Activated CD8-positive, alpha-beta T cell treated with anti-CD3 and anti-CD28 coated beads for 36 hours (primary cell): ENCODE results near the gene ATF1. TPM values are rescaled to one million over a fixed set of nuclear protein-coding genes. Genes with fewer than 3 reads are reported as not detected.
"Not testable (repeated sequence)": the region's sequence is repeated elsewhere in the genome, so short reads cannot be mapped to it uniquely, and the experiment has no call there.

Experiments used
- ATAC-seq: fragments of 200-7000 bp; cut with Tn5 transposase; one replicate; pipeline ENCODE4 v1.10.0; 2021; ENCODE audit warnings: mild to moderate bottlenecking, moderate library complexity
- CTCF ChIA-PET: fragments of 350-600 bp; sonication (Branson Sonifier 250); formaldehyde crosslinking; loops from one replicate; lab custom pipeline; 2021; ENCODE audit warnings: antibody characterized with exemption; lab: Charles Lee
- POLR2A ChIA-PET: fragments of 350-600 bp; sonication (Branson Sonifier 250); formaldehyde crosslinking; loops from one replicate; lab custom pipeline; 2021; ENCODE audit warnings: antibody characterized with exemption; lab: Charles Lee
- DNase-seq: peaks from one replicate; pipeline ENCODE4 v3.0.0-alpha.2; 2020
- H3K27ac Mint-ChIP-seq: one replicate; pipeline ENCODE4 v1.8.0; 2021; ENCODE audit warnings: mild to moderate bottlenecking, mixed read lengths
- H3K27me3 Mint-ChIP-seq: one replicate; pipeline ENCODE4 v1.8.0; 2021; ENCODE audit warnings: mixed read lengths
- H3K36me3 Mint-ChIP-seq: one replicate; pipeline ENCODE4 v1.8.0; 2021; ENCODE audit warnings: low read depth, mixed read lengths
- H3K4me1 Mint-ChIP-seq: one replicate; pipeline ENCODE4 v1.8.0; 2021; ENCODE audit warnings: low read depth, mixed read lengths
- H3K4me3 Mint-ChIP-seq: one replicate; pipeline ENCODE4 v1.8.0; 2021; ENCODE audit warnings: mild to moderate bottlenecking, moderate library complexity, mixed read lengths
- H3K9me3 Mint-ChIP-seq: one replicate; pipeline ENCODE4 v1.8.0; 2021; ENCODE audit warnings: mixed read lengths
- CTCF ChIP-seq: fragments of 200-600 bp; IDR thresholded peaks from one replicate; pipeline ENCODE4 v1.8.0; 2022; ENCODE audit warnings: antibody characterized with exemption, mild to moderate bottlenecking
- intact Hi-C: fragments of 100-400 bp; cut with micrococcal nuclease; formaldehyde crosslinking; loops from one replicate; pipeline ENCODE4 v1.10.0; 2022
- total RNA-seq, 2 experiments: library from RNA; stranded (reverse); gene quantifications; one replicate each; pipeline ENCODE4 v1.2.3, GENCODE V29; 2021

ATF1 gene
- total RNA-seq, 2 experiments from 2014 or later = 46.6 to 49.8 TPM

- H3K27me3 Mint-ChIP-seq = no peaks in the 10 kb centered on the region
- intact Hi-C loops = loop anchor here (1.0 to 10.0 kb wide), 2 partner anchors 170 to 203 kb away; no protein-coding TSS in a partner anchor
- ATAC-seq = no peak
- H3K4me3 Mint-ChIP-seq = no peak overlapping the region
- no peak for TF ChIP-seq CTCF
- peak overlapping the region; percentile 71 for H3K27ac Mint-ChIP-seq
- DNase-seq = no peak
- CTCF ChIA-PET = interaction anchor here (0.9 to 4.3 kb wide), 15 partner anchors 9 to 527 kb away, joined by 3 to 43 read pairs (median 4); partner anchors contain the start of gene SLC11A2
- H3K4me1 Mint-ChIP-seq = peaks cover 8% of the 10 kb centered on the region
- no peaks in the 10 kb centered on the region for H3K9me3 Mint-ChIP-seq
- POLR2A ChIA-PET = interaction anchor here (1.1 kb wide), 1 partner anchor 61 kb away, joined by 6 read pairs; the partner anchor contains the start of gene ATF1
- no peaks in the 10 kb centered on the region for H3K36me3 Mint-ChIP-seq
Measured at GRCh38 chr12:50824914-50825313, 61.0 kb downstream of the ATF1 start.

- intact Hi-C loops = loop anchor here (1.0 to 10.0 kb wide), 2 partner anchors 169 to 203 kb away; no protein-coding TSS in a partner anchor
- POLR2A ChIA-PET = interaction anchor here (0.8 to 1.1 kb wide), 3 partner anchors 61 to 162 kb away, joined by 3 to 6 read pairs (median 3); partner anchors contain the start of gene ATF1
- TF ChIP-seq CTCF = peak; percentile 75
- H3K4me1 Mint-ChIP-seq = peaks cover 8% of the 10 kb centered on the region
- H3K27ac Mint-ChIP-seq = peak overlapping the region; percentile 71
- CTCF ChIA-PET = interaction anchor here (0.5 to 4.3 kb wide), 19 partner anchors 8 to 526 kb away, joined by 3 to 43 read pairs (median 4); partner anchors contain the start of genes ATF1 and SLC11A2
- ATAC-seq = peak; percentile 74
- no peak for DNase-seq
- H3K4me3 Mint-ChIP-seq = no peak overlapping the region
- H3K36me3 Mint-ChIP-seq = no peaks in the 10 kb centered on the region
- H3K27me3 Mint-ChIP-seq = no peaks in the 10 kb centered on the region
- no peaks in the 10 kb centered on the region for H3K9me3 Mint-ChIP-seq
Measured at GRCh38 chr12:50825372-50825838, 61.5 kb downstream of the ATF1 start.

GRCh38 chr12:50828121-50828520 lies 64.2 kb downstream of the ATF1 start:
- Mint-ChIP-seq H3K36me3 (no peaks in the 10 kb centered on the region), H3K4me1 (peaks cover 8% of the 10 kb centered on the region), H3K4me3 (no peak overlapping the region), H3K27ac (no peak overlapping the region), H3K9me3 (peaks cover under 1% of the 10 kb centered on the region), H3K27me3 (peaks cover 3% of the 10 kb centered on the region)
- TF ChIP-seq CTCF = no peak
- POLR2A ChIA-PET = no interaction called here
- intact Hi-C loops = loop anchor here (10.0 kb wide), 1 partner anchor 167 kb away; no protein-coding TSS in a partner anchor
- DNase-seq (no peak), ATAC-seq (no peak)
- CTCF ChIA-PET = interaction anchor here (0.9 kb wide), 1 partner anchor 31 kb away, joined by 4 read pairs; no protein-coding TSS in a partner anchor

GRCh38 chr12:50828886-50829285 lies 65.0 kb downstream of the ATF1 start:
- Mint-ChIP-seq H3K27me3 (peaks cover 3% of the 10 kb centered on the region), H3K36me3 (no peaks in the 10 kb centered on the region), H3K4me3 (no peak overlapping the region), H3K9me3 (peaks cover 7% of the 10 kb centered on the region), H3K27ac (no peak overlapping the region), H3K4me1 (peaks cover 8% of the 10 kb centered on the region)
- POLR2A ChIA-PET = no interaction called here
- intact Hi-C loops = loop anchor here (10.0 kb wide), 1 partner anchor 166 kb away; no protein-coding TSS in a partner anchor
- DNase-seq (no peak), ATAC-seq (no peak)
- TF ChIP-seq CTCF = no peak
- CTCF ChIA-PET = interaction anchor here (0.9 to 1.7 kb wide), 2 partner anchors 31 to 32 kb away, joined by 3 to 4 read pairs; no protein-coding TSS in a partner anchor

GRCh38 chr12:50833801-50834200 lies 69.9 kb downstream of the ATF1 start:
- H3K27ac Mint-ChIP-seq, H3K4me3 Mint-ChIP-seq, intact Hi-C loops, POLR2A ChIA-PET, H3K36me3 Mint-ChIP-seq, H3K27me3 Mint-ChIP-seq, ATAC-seq, DNase-seq, H3K4me1 Mint-ChIP-seq: not testable (repeated sequence)
- peaks cover 19% of the 10 kb centered on the region for H3K9me3 Mint-ChIP-seq
- CTCF ChIA-PET = interaction anchor here (1.2 kb wide), 1 partner anchor 9 kb away, joined by 3 read pairs; no protein-coding TSS in a partner anchor
